Lower leg skin (tissue), 3 donors: ENCODE results near the gene PFKFB4.

Experiments used
- POLR2A ChIP-seq, 2 donors: fragments of 450-650 bp; IDR thresholded peaks; one replicate each; pipeline ENCODE4 v1.6.1; 2016 to 2017; ENCODE audit warnings: antibody characterized with exemption in 2 of 2, mild to moderate bottlenecking in 1 of 2, moderate library complexity in 1 of 2
- TF ChIP-seq, protein P1 (sequence below), 3 donors: fragments of 450-650 bp; IDR thresholded peaks; one replicate each; pipeline ENCODE4 v1.5.1; 2016; ENCODE audit warnings: antibody characterized with exemption in 3 of 3, mild to moderate bottlenecking in 3 of 3, moderate library complexity in 2 of 3

DNA sequence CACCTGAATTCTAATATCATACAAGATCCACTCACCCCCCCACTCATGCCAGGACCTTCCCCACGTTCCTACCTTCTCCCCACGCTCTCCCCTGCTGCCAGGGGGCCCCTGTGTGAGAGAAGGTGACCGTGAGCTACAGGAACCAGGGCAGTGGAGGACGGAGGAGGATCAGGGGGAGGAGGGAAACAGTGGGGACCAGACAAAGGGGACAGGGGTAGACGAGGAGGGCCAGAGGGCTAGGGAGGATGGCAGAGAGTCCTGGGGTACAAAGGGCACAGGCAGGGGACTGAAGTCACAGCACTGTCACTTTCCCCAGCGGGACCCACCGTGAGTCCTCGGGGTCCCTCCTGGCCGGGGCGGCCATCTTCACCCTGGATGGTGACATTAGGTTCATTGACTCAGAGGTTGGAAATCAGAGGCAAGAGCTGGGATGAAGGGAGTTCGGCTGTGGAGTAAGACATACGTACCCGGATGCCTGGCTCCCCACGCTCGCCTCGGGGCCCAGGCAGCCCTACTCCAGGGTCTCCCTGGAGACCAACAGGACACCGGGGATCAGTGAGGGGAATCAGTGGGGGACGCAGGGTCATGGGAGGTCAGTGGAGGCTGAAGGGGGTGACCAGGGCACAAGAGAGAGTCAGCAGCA lies 13.3 kb upstream of the PFKFB4 start:
- TF ChIP-seq, protein P1, sequence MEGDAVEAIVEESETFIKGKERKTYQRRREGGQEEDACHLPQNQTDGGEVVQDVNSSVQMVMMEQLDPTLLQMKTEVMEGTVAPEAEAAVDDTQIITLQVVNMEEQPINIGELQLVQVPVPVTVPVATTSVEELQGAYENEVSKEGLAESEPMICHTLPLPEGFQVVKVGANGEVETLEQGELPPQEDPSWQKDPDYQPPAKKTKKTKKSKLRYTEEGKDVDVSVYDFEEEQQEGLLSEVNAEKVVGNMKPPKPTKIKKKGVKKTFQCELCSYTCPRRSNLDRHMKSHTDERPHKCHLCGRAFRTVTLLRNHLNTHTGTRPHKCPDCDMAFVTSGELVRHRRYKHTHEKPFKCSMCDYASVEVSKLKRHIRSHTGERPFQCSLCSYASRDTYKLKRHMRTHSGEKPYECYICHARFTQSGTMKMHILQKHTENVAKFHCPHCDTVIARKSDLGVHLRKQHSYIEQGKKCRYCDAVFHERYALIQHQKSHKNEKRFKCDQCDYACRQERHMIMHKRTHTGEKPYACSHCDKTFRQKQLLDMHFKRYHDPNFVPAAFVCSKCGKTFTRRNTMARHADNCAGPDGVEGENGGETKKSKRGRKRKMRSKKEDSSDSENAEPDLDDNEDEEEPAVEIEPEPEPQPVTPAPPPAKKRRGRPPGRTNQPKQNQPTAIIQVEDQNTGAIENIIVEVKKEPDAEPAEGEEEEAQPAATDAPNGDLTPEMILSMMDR (IDR thresholded peaks at IDR 0.05) = no peak
- no peak for TF ChIP-seq POLR2A (IDR thresholded peaks at IDR 0.05)
